OCI-LY7 (cell line): ENCODE data around the gene LRP2.

ENCODE experiments used
- EZH2phosphoT487 ChIP-seq: fragments of 200-600 bp; sonication (generic); IDR thresholded peaks from 2 replicates; pipeline ENCODE4 v1.6.1; 2018; ENCODE audit warnings: low read depth, borderline replicate concordance, mild to moderate bottlenecking, mixed run types, antibody characterized with exemption, low read length, moderate library complexity, mixed read lengths
- TF ChIP-seq, protein P1 (sequence below): fragments of 200-600 bp; sonication (generic); conservative IDR thresholded peaks from 2 replicates; pipeline ENCODE4 v1.5.1; 2014; ENCODE audit warnings: mild to moderate bottlenecking, antibody characterized with exemption, low read length, moderate library complexity, mixed read lengths

DNA sequence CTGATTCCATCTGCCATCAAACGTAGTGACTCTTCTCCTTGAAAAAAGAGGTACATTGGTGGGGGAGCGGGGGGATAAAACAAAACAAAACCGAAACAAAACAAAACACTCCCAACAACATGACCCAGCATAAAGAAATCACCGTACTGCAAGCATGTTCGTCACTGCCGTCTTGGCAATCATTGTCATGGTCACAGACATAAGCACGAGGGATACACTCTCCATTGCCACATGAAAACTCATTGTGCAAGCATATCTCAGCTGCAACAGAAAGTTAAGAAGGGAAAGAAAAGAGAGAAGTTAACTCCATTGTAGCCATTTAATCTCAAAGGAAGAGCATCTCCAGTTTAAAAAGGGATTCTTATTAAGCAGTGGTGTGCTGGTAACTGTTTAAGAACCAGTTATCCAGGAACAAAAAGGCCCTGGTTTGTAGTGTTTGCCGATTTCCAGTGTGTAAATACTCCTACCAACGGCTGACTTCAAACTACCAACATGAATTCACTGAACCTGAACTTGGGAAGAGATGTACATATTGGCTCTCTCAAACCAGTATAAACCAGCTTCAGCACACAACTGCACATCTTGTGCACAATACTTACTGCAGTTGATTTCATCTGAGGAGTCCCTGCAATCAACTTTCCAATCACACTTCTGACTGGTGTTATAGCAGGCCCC is 68.2 kb downstream of the LRP2 start:
- TF ChIP-seq, protein P1, sequence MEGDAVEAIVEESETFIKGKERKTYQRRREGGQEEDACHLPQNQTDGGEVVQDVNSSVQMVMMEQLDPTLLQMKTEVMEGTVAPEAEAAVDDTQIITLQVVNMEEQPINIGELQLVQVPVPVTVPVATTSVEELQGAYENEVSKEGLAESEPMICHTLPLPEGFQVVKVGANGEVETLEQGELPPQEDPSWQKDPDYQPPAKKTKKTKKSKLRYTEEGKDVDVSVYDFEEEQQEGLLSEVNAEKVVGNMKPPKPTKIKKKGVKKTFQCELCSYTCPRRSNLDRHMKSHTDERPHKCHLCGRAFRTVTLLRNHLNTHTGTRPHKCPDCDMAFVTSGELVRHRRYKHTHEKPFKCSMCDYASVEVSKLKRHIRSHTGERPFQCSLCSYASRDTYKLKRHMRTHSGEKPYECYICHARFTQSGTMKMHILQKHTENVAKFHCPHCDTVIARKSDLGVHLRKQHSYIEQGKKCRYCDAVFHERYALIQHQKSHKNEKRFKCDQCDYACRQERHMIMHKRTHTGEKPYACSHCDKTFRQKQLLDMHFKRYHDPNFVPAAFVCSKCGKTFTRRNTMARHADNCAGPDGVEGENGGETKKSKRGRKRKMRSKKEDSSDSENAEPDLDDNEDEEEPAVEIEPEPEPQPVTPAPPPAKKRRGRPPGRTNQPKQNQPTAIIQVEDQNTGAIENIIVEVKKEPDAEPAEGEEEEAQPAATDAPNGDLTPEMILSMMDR: no peak
- TF ChIP-seq EZH2phosphoT487: no peak
